Neuronal stem cell (in vitro differentiated cells): Measurements from ENCODE around the gene CARMIL1.

Source experiments
- DNase-seq: peaks from one replicate; pipeline ENCODE4 v3.0.0-alpha.2; 2013; ENCODE audit warnings: low spot score
- H2AFZ ChIP-seq: one replicate; pipeline ENCODE4 v1.6.1; 2013; ENCODE audit warnings: mild to moderate bottlenecking, low read length, inconsistent platforms
- H2AK5ac ChIP-seq: 2 replicates; pipeline ENCODE4 v1.6.1; 2013; ENCODE audit warnings: low read depth, mild to moderate bottlenecking, inconsistent platforms, low read length, moderate library complexity, mixed read lengths
- H2BK120ac ChIP-seq: 2 replicates; pipeline ENCODE4 v1.6.1; 2013; ENCODE audit warnings: low read depth, mild to moderate bottlenecking, inconsistent platforms, low read length, moderate library complexity, mixed read lengths
- H2BK12ac ChIP-seq: one replicate; pipeline ENCODE4 v1.6.1; 2013; ENCODE audit warnings: low read length, inconsistent platforms
- H2BK15ac ChIP-seq: 2 replicates; pipeline ENCODE4 v1.6.1; 2013; ENCODE audit warnings: mild to moderate bottlenecking, low read length, inconsistent platforms, mixed read lengths
- H2BK5ac ChIP-seq: one replicate; pipeline ENCODE4 v1.6.1; 2013; ENCODE audit warnings: inconsistent platforms, mild to moderate bottlenecking, low read length, moderate library complexity
- H3K14ac ChIP-seq: one replicate; pipeline ENCODE4 v1.6.1; 2013; ENCODE audit warnings: low read length, inconsistent platforms
- H3K18ac ChIP-seq: 2 replicates; pipeline ENCODE4 v1.6.1; 2013; ENCODE audit warnings: low read length, inconsistent platforms
- H3K23ac ChIP-seq: 2 replicates; pipeline ENCODE4 v1.6.1; 2013; ENCODE audit warnings: low read depth, mild to moderate bottlenecking, mixed read lengths, low read length, inconsistent platforms; ENCODE audit not compliant: poor library complexity
- H3K27ac ChIP-seq: replicated peaks from 3 replicates; pipeline ENCODE4 v1.5.1; 2013; ENCODE audit warnings: low read length, inconsistent platforms
- H3K27me3 ChIP-seq, 3 experiments: 2 replicates each; pipeline ENCODE4 v1.6.1; 2013; ENCODE audit warnings: low read length in 3 of 3, mild to moderate bottlenecking in 2 of 3, inconsistent platforms in 1 of 3, low read depth in 1 of 3, mixed read lengths in 1 of 3, moderate library complexity in 1 of 3; ENCODE audit not compliant: control insufficient read depth in 3 of 3, insufficient read depth in 3 of 3
- H3K36me3 ChIP-seq, 2 donors: replicated peaks in 1 of 2; 2 replicates each; pipeline ENCODE4 v1.6.1; 2013; ENCODE audit warnings: low read length in 2 of 2; ENCODE audit not compliant: control insufficient read depth in 2 of 2, insufficient read depth in 2 of 2
- H3K4ac ChIP-seq: 2 replicates; pipeline ENCODE4 v1.6.1; 2013; ENCODE audit warnings: inconsistent platforms, mild to moderate bottlenecking, low read length, moderate library complexity
- H3K4me1 ChIP-seq, 2 donors: 1 replicate in 1 of 2; 2 replicates in 1 of 2; pipeline ENCODE4 v1.6.1; 2013; ENCODE audit warnings: low read length in 2 of 2, low read depth in 1 of 2; ENCODE audit not compliant: control insufficient read depth in 2 of 2, insufficient read depth in 1 of 2
- H3K4me2 ChIP-seq: one replicate; pipeline ENCODE4 v1.6.1; 2013; ENCODE audit warnings: mild to moderate bottlenecking, low read length, inconsistent platforms; ENCODE audit not compliant: insufficient read depth, poor library complexity, severe bottlenecking
- H3K4me3 ChIP-seq, 2 donors: 2 replicates each; pipeline ENCODE4 v1.5.1; 2013; ENCODE audit warnings: low read length in 2 of 2, mild to moderate bottlenecking in 2 of 2, inconsistent platforms in 1 of 2, moderate library complexity in 1 of 2
- H3K79me1 ChIP-seq: one replicate; pipeline ENCODE4 v1.6.1; 2013; ENCODE audit warnings: low read depth, mild to moderate bottlenecking, inconsistent platforms, low read length, moderate library complexity
- H3K9ac ChIP-seq: one replicate; pipeline ENCODE4 v1.6.1; 2013; ENCODE audit warnings: mild to moderate bottlenecking, low read depth, low read length, inconsistent platforms; ENCODE audit not compliant: poor library complexity
- H3K9me3 ChIP-seq, 2 donors: replicated peaks in 1 of 2; 2 replicates each; pipeline versions ENCODE3 to v1.6.1; 2013; ENCODE audit warnings: low read length in 2 of 2, mild to moderate bottlenecking in 2 of 2, inconsistent platforms in 1 of 2, low read depth in 1 of 2, mixed read lengths in 1 of 2, moderate library complexity in 1 of 2; ENCODE audit not compliant: control insufficient read depth in 2 of 2, insufficient read depth in 1 of 2
- H4K8ac ChIP-seq: one replicate; pipeline ENCODE4 v1.6.1; 2013; ENCODE audit warnings: low read depth, mild to moderate bottlenecking, inconsistent platforms, low read length, moderate library complexity
- H4K91ac ChIP-seq: one replicate; pipeline ENCODE4 v1.6.1; 2013; ENCODE audit warnings: low read length, low read depth, mild to moderate bottlenecking, inconsistent platforms; ENCODE audit not compliant: poor library complexity
- WGBS, 2 donors: extraction: QIAGEN DNeasy Blood & Tissue Kit; methylation state at CpG; one replicate each; pipeline ENCODE4 v1.1.7; 2013; ENCODE audit warnings: missing lambda C conversion rate in 2 of 2, mixed read lengths in 1 of 2; ENCODE audit not compliant: insufficient read length in 2 of 2, insufficient replicate concordance in 1 of 2; ENCODE audit errors: extremely low coverage in 2 of 2; 5-methylcytosine and 5-hydroxymethylcytosine counted together

Gene CARMIL1

DNA sequence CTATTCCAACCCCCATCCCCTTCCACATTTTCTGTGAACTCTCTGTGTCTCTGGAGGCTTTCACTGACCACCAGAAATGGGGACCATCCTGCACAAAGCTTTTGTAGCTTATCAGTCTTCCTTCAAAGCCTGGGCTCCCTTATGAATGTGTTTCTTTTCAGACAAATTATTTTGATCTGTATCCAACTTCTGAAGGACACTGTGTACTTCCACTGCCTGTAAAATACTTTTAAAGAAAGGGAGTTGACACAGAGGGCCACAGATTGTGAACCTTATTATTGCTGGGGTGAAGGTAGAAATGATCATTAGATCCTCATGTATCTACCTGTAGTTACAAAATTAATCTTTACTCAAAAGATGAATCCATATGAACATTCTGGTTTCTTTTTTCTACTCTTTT lies 135.6 kb downstream of the CARMIL1 start:
- no peak overlapping the region for H2BK15ac ChIP-seq

GRCh38 chr6:25415274-25415673 lies 136.1 kb downstream of the CARMIL1 start:
- Histone ChIP-seq H2AFZ (no peak overlapping the region), H2BK12ac (no peak overlapping the region), H3K4ac (no peak overlapping the region), H4K91ac (no peak overlapping the region), H2AK5ac (no peak overlapping the region), H3K23ac (no peak overlapping the region), H3K27ac (no peak overlapping the region), H3K79me1 (no peaks in the 10 kb centered on the region), H3K9me3 (peaks cover 3 to 9% of the 10 kb centered on the region in 2 donors), H3K9ac (no peak overlapping the region), H3K4me1 (peaks cover 0 to 6% of the 10 kb centered on the region in 2 donors), H3K14ac (no peak overlapping the region), H4K8ac (no peak overlapping the region), H3K27me3 (no peaks in the 10 kb centered on the region), H2BK120ac (no peak overlapping the region), H2BK15ac (no peak overlapping the region), H3K4me3 (no peak overlapping the region), H2BK5ac (no peak overlapping the region), H3K18ac (no peak overlapping the region), H3K4me2 (no peak overlapping the region), H3K36me3 (no peaks in the 10 kb centered on the region)
- DNase-seq: no peak
- WGBS, 2 donors: no CpG with 5 or more reads among the region's 2 CpGs

More for the DNA sequence above, 135.6 kb downstream of the CARMIL1 start:
- H3K18ac ChIP-seq: no peak overlapping the region
- H2AFZ ChIP-seq: no peak overlapping the region
- no peak for DNase-seq
- H3K9me3 ChIP-seq: peaks cover 0 to 4% of the 10 kb centered on the region in 2 donors
- H3K4ac ChIP-seq: no peak overlapping the region
- no peak overlapping the region for H2BK120ac ChIP-seq
- no peak overlapping the region for H3K14ac ChIP-seq
- H2BK5ac ChIP-seq: no peak overlapping the region
- H3K9ac ChIP-seq: no peak overlapping the region
- H3K4me3 ChIP-seq: no peak overlapping the region
- H3K23ac ChIP-seq: no peak overlapping the region
- H3K27me3 ChIP-seq: no peaks in the 10 kb centered on the region
- no peaks in the 10 kb centered on the region for H3K79me1 ChIP-seq
- H2AK5ac ChIP-seq: no peak overlapping the region
- H4K8ac ChIP-seq: no peak overlapping the region
- H2BK12ac ChIP-seq: no peak overlapping the region
- no peak overlapping the region for H4K91ac ChIP-seq
- peaks cover 0 to 6% of the 10 kb centered on the region in 2 donors for H3K4me1 ChIP-seq
- H3K4me2 ChIP-seq: no peak overlapping the region
- no peaks in the 10 kb centered on the region for H3K36me3 ChIP-seq
- no peak overlapping the region for H3K27ac ChIP-seq

DNA sequence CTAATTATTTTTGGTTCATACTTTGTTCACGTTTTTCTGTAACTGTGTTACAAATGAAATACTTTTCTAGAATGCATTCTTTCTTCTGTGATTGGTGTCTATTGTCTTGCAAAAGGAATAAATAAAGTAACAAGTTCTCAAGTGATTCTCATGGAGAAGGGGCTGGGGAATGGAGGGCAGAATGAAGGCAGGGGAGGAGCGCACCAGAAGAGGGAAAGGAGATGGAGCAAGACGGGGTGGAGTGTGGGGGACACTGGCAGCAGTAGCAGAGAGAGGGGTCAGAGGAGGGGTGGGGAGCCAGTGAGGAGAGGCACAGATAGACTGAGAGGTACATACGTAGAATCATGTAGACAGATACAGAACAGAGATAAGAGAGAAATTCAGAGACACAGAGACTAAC lies 136.5 kb downstream of the CARMIL1 start:
- no CpG with 5 or more reads among the region's 4 CpGs for WGBS, 2 donors
- Histone ChIP-seq H3K4ac (no peak overlapping the region), H3K9me3 (peaks cover 3 to 13% of the 10 kb centered on the region in 2 donors), H2AFZ (no peak overlapping the region), H4K8ac (no peak overlapping the region), H2BK15ac (no peak overlapping the region), H2AK5ac (no peak overlapping the region), H3K18ac (no peak overlapping the region), H3K4me1 (peaks cover 0 to 6% of the 10 kb centered on the region in 2 donors), H3K23ac (no peak overlapping the region), H3K14ac (no peak overlapping the region), H3K4me2 (no peak overlapping the region), H4K91ac (no peak overlapping the region), H3K79me1 (no peaks in the 10 kb centered on the region), H3K27ac (no peak overlapping the region), H3K36me3 (no peaks in the 10 kb centered on the region), H2BK5ac (no peak overlapping the region), H3K4me3 (no peak overlapping the region), H3K9ac (no peak overlapping the region), H2BK120ac (no peak overlapping the region), H2BK12ac (no peak overlapping the region), H3K27me3 (no peaks in the 10 kb centered on the region)
- DNase-seq: no peak

GRCh38 chr6:25417046-25417605 lies 138.0 kb downstream of the CARMIL1 start:
- no peak overlapping the region for H2AK5ac ChIP-seq
- H2AFZ ChIP-seq: no peak overlapping the region
- no peak for DNase-seq
- H3K4me2 ChIP-seq: no peak overlapping the region
- no peak overlapping the region for H3K9ac ChIP-seq
- no peak overlapping the region for H2BK120ac ChIP-seq
- H3K18ac ChIP-seq: no peak overlapping the region
- H4K91ac ChIP-seq: no peak overlapping the region
- H3K4ac ChIP-seq: no peak overlapping the region
- H3K14ac ChIP-seq: no peak overlapping the region
- H2BK15ac ChIP-seq: no peak overlapping the region
- no peak overlapping the region for H2BK5ac ChIP-seq
- H3K4me3 ChIP-seq: no peak overlapping the region
- H3K79me1 ChIP-seq: no peaks in the 10 kb centered on the region
- H4K8ac ChIP-seq: no peak overlapping the region
- H3K4me1 ChIP-seq: peaks cover 0 to 6% of the 10 kb centered on the region in 2 donors
- H3K27ac ChIP-seq: no peak overlapping the region
- no peaks in the 10 kb centered on the region for H3K36me3 ChIP-seq
- no peak overlapping the region for H2BK12ac ChIP-seq
- H3K23ac ChIP-seq: no peak overlapping the region
- H3K27me3 ChIP-seq: no peaks in the 10 kb centered on the region
- WGBS, 2 donors: no CpG with 5 or more reads among the region's 2 CpGs
- peaks cover 3 to 14% of the 10 kb centered on the region in 2 donors for H3K9me3 ChIP-seq
